ENCODE results near the gene C17orf78.
A peak's percentile ranks its signal among the peaks of the same experiment; 100 is the strongest.
"Not testable (repeated sequence)": the region's sequence is repeated elsewhere in the genome, so short reads cannot be mapped to it uniquely, and the experiment has no call there.

Gene C17orf78

DNA sequence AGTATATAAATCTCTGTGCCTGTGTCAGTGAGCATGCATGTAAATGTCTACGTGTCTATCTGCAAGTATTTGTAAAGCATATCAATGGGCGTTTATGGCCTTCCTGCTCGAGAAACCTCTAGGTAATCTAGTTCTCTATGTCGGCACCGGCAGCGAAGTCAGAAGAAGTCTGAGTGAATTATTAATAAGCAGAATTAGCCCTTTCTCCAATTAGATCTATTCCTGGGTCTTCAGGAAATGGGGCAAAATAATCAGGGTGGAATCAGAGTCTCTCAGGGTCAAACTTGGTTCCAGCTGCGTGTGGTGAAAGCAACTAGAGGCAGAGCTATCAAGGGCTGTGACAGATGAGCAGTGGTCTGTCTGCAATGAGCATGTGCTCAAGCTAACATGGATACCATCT is at the start of gene C17orf78:
TSS of gene C17orf78 (plus strand) at position 280 of the 400 bp plus-strand sequence. CDS start at position 388, 108 bp downstream.
- no peak for DNase-seq

- no peak for DNase-seq
Measured at GRCh38 chr17:37327341-37328090, 48.3 kb upstream of the C17orf78 start.

DNA sequence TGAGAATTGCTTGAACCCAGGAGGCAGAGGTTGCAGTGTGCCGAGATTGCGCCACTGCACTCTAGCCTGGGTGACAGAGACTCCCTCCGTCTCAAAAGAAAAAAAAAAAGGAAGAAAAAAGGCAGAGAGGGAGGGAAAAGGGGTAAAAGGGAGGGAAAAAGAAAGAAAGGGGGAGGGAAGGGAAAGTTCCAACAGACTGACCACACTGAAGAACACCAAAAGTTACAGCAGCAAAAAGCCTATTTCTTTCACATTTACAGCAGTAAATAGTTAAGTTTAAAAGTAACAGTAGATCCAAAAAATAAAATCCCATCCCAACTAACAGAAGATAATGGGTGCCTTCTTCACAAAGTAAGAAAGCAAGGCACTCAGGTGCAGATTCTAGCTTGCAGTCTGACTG is 36.9 kb upstream of the C17orf78 start:
- DNase-seq: no peak

GRCh38 chr17:37339321-37339720 is 36.5 kb upstream of the C17orf78 start:
- no peak for DNase-seq

- DNase-seq: no peak
Measured at GRCh38 chr17:37340804-37341203, 35.0 kb upstream of the C17orf78 start.

GRCh38 chr17:37342589-37342988 is 33.2 kb upstream of the C17orf78 start:
- DNase-seq: no peak

DNA sequence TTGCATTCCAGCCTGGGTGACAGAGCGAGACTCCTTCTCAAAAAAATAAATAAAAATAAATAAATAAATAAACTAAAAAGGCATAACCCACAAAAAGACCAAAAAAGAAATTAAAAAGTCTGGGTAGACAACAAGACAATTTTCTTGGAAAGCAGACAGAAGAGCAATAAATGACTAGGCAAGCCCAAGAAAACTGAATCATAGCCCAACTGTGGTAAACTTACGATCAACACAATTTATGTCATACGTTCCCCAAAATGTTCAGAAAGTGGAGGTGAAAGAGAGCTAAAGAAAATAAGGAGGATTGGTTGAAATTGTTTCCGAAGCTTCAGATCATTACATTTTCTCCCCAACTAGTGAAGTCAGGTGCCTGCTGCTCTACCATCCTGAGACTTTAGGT is 31.3 kb upstream of the C17orf78 start:
- DNase-seq: no peak

GRCh38 chr17:37346863-37347402 is 28.9 kb upstream of the C17orf78 start:
- DNase-seq: not testable (repeated sequence)

DNA sequence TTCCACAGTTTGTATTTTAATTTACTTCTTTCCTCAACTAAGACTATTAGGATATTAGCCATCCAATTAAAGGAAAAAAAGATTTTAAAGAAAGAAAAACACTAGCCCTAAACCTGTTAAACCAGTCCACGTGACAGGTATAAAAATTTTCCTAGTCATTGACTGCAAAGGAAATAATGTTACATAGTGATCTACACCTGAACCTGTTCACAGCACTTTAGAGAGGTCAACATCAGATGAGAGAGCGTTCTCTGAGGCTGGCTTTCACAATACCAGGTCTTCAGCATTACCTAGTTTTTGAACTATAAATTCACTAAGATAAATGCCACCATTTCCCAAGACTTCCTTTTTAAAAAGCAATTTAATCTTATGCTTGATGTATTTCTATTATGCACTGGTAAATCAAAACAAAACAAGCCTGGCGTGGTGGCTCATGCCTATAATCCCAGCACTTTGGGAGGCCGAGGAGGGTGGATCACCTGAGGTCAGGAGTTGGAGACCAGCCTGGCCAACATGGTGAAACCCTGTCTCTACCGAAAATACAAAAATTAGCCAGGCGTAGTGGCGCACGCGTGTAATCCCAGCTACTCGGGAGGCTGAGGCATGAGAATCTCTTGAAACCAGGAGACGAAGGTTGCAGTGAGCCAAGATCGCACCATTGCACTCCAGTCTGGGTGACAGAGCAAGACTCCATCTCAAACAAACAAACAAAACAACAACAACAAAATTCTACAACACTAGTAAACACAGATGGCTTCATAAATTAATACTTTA is 18.8 kb upstream of the C17orf78 start:
- DNase-seq: not testable (repeated sequence)

DNA sequence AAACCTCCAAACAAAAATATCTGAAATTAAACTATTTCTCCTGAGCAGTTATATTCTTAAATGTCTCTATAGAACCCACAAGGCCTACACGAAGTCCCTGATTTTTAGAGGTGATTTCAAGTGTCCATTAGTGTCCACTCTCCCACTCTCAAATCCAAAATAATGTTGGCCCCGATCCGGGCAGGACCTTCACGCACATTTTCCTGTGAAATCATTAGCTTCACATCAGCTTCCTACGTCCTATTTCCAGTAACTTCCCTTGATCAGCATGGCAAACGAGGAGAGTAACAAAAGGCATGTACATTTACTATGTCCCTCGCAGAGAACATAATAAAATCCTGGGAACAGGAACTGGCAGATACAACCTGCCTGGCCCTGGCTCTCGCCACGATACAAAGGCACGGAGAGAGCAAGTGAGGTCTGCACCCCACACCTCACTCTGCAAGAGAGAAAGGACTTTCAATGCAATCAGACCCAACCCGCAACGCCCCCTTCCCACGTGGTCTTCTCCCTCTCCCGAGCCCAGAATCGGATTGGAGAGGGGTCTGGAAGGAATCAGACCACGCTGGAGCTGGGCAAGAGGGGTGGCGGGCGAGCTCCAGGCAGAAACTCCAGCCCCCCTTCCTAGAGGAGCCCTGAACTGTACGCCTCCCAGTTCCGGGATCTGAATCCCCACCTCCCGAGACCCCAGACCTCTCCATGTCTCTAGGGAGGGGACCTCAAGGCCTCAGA is 17.5 kb upstream of the C17orf78 start:
- peak; percentile 43 to 56 for DNase-seq

GRCh38 chr17:37358830-37359681 is 16.7 kb upstream of the C17orf78 start:
- peak; percentile 87 to 94 for DNase-seq

DNA sequence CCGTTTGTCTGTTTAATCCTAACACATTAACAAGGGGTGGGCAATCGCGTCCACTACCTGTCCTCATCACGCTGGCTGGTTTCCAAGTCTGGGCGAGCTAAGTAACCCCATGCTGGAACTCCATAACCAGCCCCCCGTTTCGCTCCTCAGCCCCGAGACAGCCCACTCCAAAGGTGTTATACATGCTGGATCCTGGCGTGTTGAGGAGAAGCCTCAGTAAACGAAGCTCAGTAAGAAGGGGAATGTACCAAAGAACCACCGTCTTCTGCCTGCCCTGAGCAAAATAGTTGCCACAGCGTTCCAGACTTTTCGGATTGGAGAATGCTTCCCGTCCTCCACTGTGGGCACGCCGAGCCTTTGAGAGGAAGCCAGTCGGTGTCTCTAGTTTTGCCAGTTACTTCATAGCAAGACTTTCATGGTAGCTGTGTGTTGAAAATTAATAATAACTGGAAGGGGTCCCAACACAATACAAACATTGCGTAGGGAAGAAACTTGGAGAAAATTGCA is 16.1 kb upstream of the C17orf78 start:
- no peak for DNase-seq

DNA sequence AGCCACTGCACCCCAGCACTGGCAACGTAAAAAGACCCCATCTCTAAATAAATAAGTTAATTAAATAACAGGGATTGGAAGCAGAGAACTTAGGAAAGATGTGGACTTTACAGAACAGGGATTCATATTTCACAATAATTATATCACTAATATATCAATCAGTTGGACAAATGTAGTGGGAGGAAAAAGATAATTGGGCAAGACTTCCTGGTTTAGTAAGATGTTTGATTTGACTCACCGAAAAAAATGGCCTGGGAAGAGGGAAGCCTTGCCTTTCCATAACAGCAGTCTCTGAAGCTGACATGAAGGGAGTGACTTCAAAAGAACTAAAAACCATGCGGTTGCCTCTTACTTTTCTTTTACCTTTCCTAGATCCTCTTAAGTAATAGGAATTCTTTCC is 15.2 kb upstream of the C17orf78 start:
- DNase-seq: no peak

DNA sequence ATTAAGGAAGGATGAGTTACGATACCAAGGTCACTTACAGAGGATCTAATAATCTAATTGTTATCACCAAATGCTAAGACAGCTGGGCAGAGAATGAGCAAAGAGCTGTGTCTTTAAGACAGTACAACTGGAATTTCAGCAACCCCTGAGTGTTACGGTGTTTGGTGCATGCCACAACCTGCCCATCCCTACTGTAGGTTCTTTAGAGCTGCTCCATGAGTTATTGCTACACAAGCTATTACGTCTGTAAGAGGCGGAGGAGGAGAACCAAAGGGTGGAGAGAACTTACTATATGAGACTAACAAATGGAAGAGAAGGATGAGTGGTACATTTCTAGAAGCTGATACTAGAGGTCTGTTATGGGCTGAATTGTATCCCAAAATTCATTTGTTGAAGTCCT is 14.2 kb upstream of the C17orf78 start:
- DNase-seq: no peak

- DNase-seq: no peak
Measured at GRCh38 chr17:37365589-37365988, 10.2 kb upstream of the C17orf78 start.

GRCh38 chr17:37368577-37368976 is 7.2 kb upstream of the C17orf78 start:
- no peak for DNase-seq

DNA sequence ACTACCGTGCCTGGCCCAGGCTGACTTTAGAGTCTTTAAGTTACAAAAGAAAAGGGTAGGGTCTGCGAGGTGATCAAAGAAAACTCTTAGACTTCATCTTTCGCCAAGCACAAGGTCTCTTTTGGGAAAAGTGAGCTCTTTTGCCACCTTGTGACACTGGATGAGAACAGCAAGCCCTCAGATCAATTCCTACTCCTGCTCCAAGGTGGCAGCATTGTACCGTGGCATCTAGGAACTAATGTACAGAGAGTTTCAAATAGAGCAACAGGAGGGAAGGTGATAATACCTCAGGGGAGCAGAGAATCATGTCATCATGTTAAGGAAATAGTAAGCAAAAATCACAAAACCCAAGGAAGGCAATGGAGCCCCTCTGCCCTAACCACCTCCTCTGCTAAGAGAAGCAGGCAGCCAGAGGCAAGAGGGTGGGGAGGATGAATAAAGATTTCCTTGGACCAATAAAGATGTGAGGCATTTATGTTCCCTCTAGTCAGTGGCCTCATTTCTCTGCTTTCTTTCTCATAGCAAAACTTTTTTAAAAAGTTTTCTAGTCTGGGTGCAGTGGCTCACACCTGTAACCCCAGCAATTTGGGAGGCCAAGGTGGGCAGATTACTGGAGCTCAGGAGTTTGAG is 2.1 kb upstream of the C17orf78 start:
- peak; percentile 64 to 68 for DNase-seq

DNA sequence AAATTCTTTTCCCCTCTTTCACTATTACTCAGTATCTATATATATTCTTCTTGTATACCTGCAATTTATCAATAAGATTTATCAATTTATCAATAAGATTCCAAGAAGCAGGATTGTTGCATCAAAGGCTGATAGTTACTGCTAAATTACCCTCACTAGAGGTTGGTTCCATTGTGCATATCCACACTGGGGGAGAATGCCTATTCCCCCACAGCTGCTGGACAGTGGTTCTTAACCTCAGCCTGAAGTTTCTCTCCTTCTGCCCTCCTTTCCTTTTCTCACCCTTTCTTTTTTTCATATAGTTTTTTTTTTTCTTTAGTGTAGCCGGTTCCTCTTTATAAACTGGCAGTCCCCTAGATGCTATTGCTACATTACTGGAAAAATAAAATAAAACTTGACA is 6.3 kb downstream of the C17orf78 start:
- DNase-seq: no peak

DNA sequence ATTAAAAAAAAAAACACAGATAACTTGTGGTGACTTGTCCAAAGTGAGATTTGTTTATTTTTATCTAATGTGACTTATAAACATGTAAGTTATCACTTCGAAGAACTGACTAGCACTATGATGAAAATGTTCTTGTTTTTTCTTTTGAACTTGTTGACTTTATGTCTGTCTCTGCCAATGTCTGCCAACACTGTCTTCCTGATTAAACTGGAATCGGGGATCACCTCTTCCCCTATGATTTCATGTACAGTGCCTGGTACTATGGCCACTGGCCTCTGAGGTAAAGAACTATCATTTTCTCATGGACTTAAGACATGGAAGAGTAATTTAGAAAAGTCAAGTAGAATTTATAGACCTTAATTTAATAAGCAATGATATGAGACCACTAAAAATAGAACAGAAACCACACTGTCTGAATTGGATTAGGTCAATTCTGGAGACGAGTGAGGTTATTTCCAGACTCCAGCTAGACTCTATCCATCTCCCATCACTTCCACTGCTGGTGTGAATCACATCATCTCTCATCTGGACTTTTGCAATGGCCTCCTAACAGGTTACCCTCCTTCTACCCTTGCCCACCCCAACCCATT is 8.9 kb downstream of the C17orf78 start:
- no peak for DNase-seq

- DNase-seq: no peak
Measured at GRCh38 chr17:37385474-37385990, 9.7 kb downstream of the C17orf78 start.

DNA sequence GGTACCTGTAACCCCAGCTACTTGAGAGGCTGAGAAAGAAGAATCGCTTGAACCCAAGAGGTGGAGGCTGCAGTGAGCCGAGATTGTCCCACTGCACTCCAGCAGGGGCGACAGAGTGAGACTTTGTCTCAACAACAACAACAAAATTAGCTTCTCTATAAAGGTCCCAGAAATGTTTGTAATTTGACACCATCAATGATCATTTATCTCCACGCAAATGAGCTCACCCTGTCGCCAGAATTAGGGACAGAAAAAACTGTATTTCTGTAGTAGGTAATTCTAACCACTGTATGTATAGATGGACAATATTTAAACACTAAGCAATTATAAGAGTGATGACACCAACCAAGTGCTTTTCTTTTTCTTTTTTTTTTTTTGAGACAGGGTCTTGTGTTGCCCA is 10.7 kb downstream of the C17orf78 start:
- no peak for DNase-seq
